ENCODE results near the gene CORO2A. TPM values are rescaled to one million over a fixed set of nuclear protein-coding genes. Genes with fewer than 3 reads are reported as not detected.

Gene CORO2A
- total and polyA plus RNA-seq, 8 donors = 0.20 to 1.3 (median 0.60) TPM

- Histone ChIP-seq H3K4me1 (no peaks in the 10 kb centered on the region), H3K27ac (no peak overlapping the region), H3K27me3 (no peaks in the 10 kb centered on the region), H3K36me3 (no peaks in the 10 kb centered on the region), H3K4me3 (no peak overlapping the region), H3K9me3 (no peaks in the 10 kb centered on the region)
- DNase-seq (no peak), FAIRE-seq (no peak), ATAC-seq (no peak)
- no peak for TF ChIP-seq CTCF (IDR thresholded peaks at IDR 0.05)
- WGBS, 2 donors = 78 to 85% methylated on average over 3 of the region's 3 CpGs
- intact Hi-C loops (cut with DNase I) = loop anchor here in 2 of 3 donors (5.0 to 10.0 kb wide), 3 partner anchors 43 to 135 kb away; no protein-coding TSS in a partner anchor
These were observed 17.1 kb upstream of the CORO2A start for GRCh38 chr9:98209530-98209929.

GRCh38 chr9:98208635-98209034 lies 16.2 kb upstream of the CORO2A start:
- intact Hi-C loops (cut with DNase I) = loop anchor here in 2 of 3 donors (5.0 to 10.0 kb wide), 3 partner anchors 44 to 134 kb away; no protein-coding TSS in a partner anchor
- WGBS, 2 donors = 91 to 98% methylated on average over 20 of the region's 20 CpGs
- no peaks in the 10 kb centered on the region for H3K4me1 ChIP-seq
- DNase-seq (no peak), ATAC-seq (no peak), FAIRE-seq (no peak)
- TF ChIP-seq CTCF (IDR thresholded peaks at IDR 0.05) = no peak
- no peaks in the 10 kb centered on the region for H3K36me3 ChIP-seq
- H3K9me3 ChIP-seq = no peaks in the 10 kb centered on the region
- H3K4me3 ChIP-seq = no peak overlapping the region
- no peak overlapping the region for H3K27ac ChIP-seq
- no peaks in the 10 kb centered on the region for H3K27me3 ChIP-seq

- Histone ChIP-seq H3K36me3 (no peaks in the 10 kb centered on the region), H3K27ac (no peak overlapping the region), H3K9me3 (no peaks in the 10 kb centered on the region), H3K27me3 (no peaks in the 10 kb centered on the region), H3K4me3 (no peak overlapping the region), H3K4me1 (no peaks in the 10 kb centered on the region)
- FAIRE-seq (no peak), ATAC-seq (no peak), DNase-seq (no peak)
- intact Hi-C loops (cut with DNase I) = loop anchor here in 2 of 3 donors (5.0 to 10.0 kb wide), 3 partner anchors 45 to 133 kb away; no protein-coding TSS in a partner anchor
- WGBS, 2 donors = 81 to 82% methylated on average over 4 of the region's 4 CpGs
- no peak for TF ChIP-seq CTCF (IDR thresholded peaks at IDR 0.05)
These were observed 15.2 kb upstream of the CORO2A start for GRCh38 chr9:98207606-98208005.

- ATAC-seq (no peak), DNase-seq (no peak), FAIRE-seq (no peak)
- 32 to 42% methylated on average over 2 of the region's 2 CpGs for WGBS, 2 donors
- H3K4me3 ChIP-seq = no peak overlapping the region
- intact Hi-C loops (cut with DNase I) = loop anchor here in 2 of 3 donors (5.0 to 10.0 kb wide), 3 partner anchors 46 to 132 kb away; no protein-coding TSS in a partner anchor
- TF ChIP-seq CTCF (IDR thresholded peaks at IDR 0.05) = no peak
- no peaks in the 10 kb centered on the region for H3K36me3 ChIP-seq
- no peak overlapping the region for H3K27ac ChIP-seq
- H3K9me3 ChIP-seq = no peaks in the 10 kb centered on the region
- no peaks in the 10 kb centered on the region for H3K4me1 ChIP-seq
- H3K27me3 ChIP-seq = no peaks in the 10 kb centered on the region
These were observed 14.3 kb upstream of the CORO2A start for GRCh38 chr9:98206754-98207153.

- DNase-seq (no peak), FAIRE-seq (no peak), ATAC-seq (no peak)
- Histone ChIP-seq H3K27me3 (no peaks in the 10 kb centered on the region), H3K9me3 (no peaks in the 10 kb centered on the region), H3K36me3 (no peaks in the 10 kb centered on the region), H3K4me3 (no peak overlapping the region), H3K4me1 (no peaks in the 10 kb centered on the region), H3K27ac (no peak overlapping the region)
- WGBS, 2 donors = 55 to 65% methylated on average over 4 of the region's 4 CpGs
- intact Hi-C loops (cut with DNase I) = loop anchor here in 2 of 3 donors (5.0 to 10.0 kb wide), 3 partner anchors 48 to 130 kb away; no protein-coding TSS in a partner anchor
- TF ChIP-seq CTCF (IDR thresholded peaks at IDR 0.05) = no peak
These were observed 12.3 kb upstream of the CORO2A start for GRCh38 chr9:98204692-98205091.
